ENCODE measurements around the gene ADAM19.

- TF ChIP-seq CTCF (conservative IDR thresholded peaks at IDR 0.05 in 1 of 2, IDR thresholded peaks at IDR 0.05 in 1 of 2; ENCODE audit: low read depth in 1 of 2, low read length in 2 of 2) = no peak
- no peak for TF ChIP-seq EZH2 (IDR thresholded peaks at IDR 0.05; ENCODE audit: low read length, missing control alignments)
These were observed 129.1 kb downstream of the ADAM19 start for GRCh38 chr5:157446412-157446935.
